Breast epithelium (tissue), 4 donors: ENCODE results near the gene MIER2. TPM values are rescaled to one million over a fixed set of nuclear protein-coding genes. Genes with fewer than 3 reads are reported as not detected.

ENCODE experiments used
- DNase-seq, 2 donors: peaks; one replicate each; pipeline ENCODE4 v3.0.0-alpha.2; 2019; ENCODE audit warnings: low spot score in 2 of 2
- H3K27ac ChIP-seq, 2 donors: fragments of 200-600 bp; sonication (generic) in 1 of 2; one replicate each; pipeline ENCODE4 v1.5.1; 2016 to 2019; ENCODE audit warnings: mild to moderate bottlenecking in 1 of 2
- H3K27me3 ChIP-seq, 2 donors: fragments of 200-600 bp; sonication (generic) in 1 of 2; one replicate each; pipeline versions ENCODE4 v1.5.1 to v1.6.0; 2017 to 2019; ENCODE audit warnings: control low read depth in 1 of 2, mild to moderate bottlenecking in 1 of 2
- H3K36me3 ChIP-seq: fragments of 200-600 bp; one replicate; pipeline ENCODE4 v1.5.1; 2019
- H3K4me1 ChIP-seq, 2 donors: fragments of 200-600 bp; sonication (generic); one replicate each; pipeline ENCODE4 v1.5.1; 2016 to 2019; ENCODE audit warnings: control low read depth in 1 of 2
- H3K4me3 ChIP-seq, 3 donors: fragments of 200-600 bp; sonication (generic); 1 replicate in 2 of 3; 2 replicates in 1 of 3; pipeline ENCODE4 v1.5.1; 2016 to 2019; ENCODE audit warnings: mild to moderate bottlenecking in 3 of 3, moderate library complexity in 2 of 3
- H3K9me3 ChIP-seq, 2 donors: fragments of 200-600 bp; sonication (generic) in 1 of 2; one replicate each; pipeline ENCODE4 v1.5.1; 2016 to 2019; ENCODE audit warnings: control low read depth in 1 of 2
- CTCF ChIP-seq, 3 donors: fragments of 450-650 bp; IDR thresholded peaks; one replicate each; pipeline ENCODE4 v1.5.1; 2016 to 2017; ENCODE audit warnings: antibody characterized with exemption in 3 of 3, mild to moderate bottlenecking in 3 of 3, moderate library complexity in 3 of 3
- POLR2A ChIP-seq: fragments of 450-650 bp; IDR thresholded peaks from one replicate; pipeline ENCODE4 v1.6.1; 2016; ENCODE audit warnings: antibody characterized with exemption, mild to moderate bottlenecking, moderate library complexity
- POLR2AphosphoS5 ChIP-seq, 3 donors: sonication (generic); formaldehyde crosslinking; IDR thresholded peaks; one replicate each; pipeline ENCODE4 v1.6.1; 2017; ENCODE audit warnings: antibody characterized with exemption in 3 of 3
- intact Hi-C: fragments of 100-400 bp; cut with DNase I; formaldehyde crosslinking; loops from one replicate; pipeline ENCODE4 v1.15.1; 2023; ENCODE audit warnings: low total_unique reads
- total RNA-seq, 3 donors: library from RNA; depleted of rRNA; stranded (reverse); fragments of >200 nt; gene quantifications; one replicate each; pipeline ENCODE4 v1.1.0, GENCODE V29; 2016

The MIER2 gene
- total RNA-seq, 3 donors from 2014 or later = 5.4 to 17.0 (median 12.8) TPM

DNA sequence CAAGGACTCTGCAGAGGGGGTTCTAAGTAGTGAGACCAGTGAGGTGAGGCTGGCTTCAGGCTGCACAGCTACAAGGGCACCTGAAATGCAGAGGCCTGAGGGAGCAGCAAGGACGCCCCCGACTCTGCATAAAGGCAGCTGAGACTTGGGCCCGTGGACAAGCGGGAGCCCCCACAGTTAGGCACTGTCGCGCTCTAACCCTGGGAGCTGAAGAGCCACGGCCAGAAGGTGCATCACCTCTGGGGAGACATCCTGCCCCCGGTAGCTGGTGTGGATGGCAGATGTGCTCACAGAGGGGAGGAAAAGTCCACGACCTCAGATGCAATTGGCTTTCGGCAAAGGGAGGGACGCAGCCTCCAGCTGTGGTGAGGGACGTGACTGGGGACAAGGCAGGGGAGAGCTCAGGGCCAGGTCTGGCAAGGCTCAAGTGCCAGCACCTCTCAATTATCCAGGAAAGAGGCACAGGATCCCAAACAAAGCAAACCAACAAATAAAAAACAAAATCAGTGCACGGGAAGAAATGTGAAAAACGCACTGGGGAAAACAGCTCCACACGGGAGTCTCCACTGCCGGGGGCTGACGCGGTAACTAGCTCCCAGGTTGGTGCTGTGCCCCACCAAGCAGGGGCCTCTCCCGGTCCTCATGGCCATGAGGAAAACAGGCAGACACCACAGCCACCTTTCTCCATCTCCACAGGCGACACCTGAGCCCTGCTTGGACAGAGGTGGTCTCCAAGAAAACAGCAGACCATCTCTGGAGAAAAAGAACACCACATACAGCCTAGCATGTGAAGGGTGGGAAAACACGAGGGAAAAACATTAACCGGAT lies 30.4 kb downstream of the MIER2 start:
- no peak overlapping the region for H3K4me3 ChIP-seq
- intact Hi-C loops = no loop called here
- TF ChIP-seq CTCF (IDR thresholded peaks at IDR 0.05) (no peak), POLR2A (no peak), POLR2AphosphoS5 (IDR thresholded peaks at IDR 0.05) (no peak)
- no peaks in the 10 kb centered on the region for H3K36me3 ChIP-seq
- no peak for DNase-seq
- no peak overlapping the region for H3K27ac ChIP-seq
- H3K27me3 ChIP-seq = no peaks in the 10 kb centered on the region
- H3K4me1 ChIP-seq = no peaks in the 10 kb centered on the region
- H3K9me3 ChIP-seq = no peaks in the 10 kb centered on the region

DNA sequence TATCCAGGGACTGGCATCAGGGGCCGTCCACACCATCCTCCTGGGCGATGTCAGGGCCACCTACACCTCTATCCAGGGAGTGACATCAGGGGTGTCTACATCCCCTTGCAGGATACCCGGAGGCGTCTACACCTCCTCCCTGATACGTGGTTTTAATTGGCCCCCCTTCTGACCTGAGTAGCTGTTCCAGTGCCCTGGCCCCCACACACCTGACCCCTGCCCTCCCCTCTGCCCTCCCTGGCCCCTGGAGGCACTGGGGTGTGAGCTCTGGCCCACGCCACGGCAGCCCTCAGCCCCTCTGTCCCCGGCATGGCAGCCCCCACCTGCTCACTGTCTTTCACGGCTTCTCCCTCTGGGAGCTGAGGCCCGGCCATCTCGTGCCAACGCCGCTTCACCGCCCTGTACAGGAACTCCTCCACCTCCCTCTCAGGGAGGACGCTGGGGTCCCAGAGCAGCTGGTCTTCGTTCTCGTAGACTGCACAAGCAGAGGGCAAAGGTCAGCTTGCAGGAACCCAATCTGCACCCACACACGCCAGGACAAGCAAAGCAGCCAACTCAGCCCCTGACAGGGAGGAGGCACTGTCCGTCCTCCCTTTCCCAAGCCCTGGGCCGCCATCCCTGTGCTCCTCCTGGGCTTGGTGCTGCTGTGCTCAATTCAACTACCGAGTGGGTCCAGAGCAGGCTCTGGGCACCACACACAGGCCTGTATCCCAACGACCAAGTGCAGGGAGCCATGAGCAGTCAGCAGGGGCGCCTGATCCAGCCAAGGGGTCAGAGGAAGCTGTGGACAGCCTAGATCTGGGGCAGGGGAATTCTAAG lies 31.2 kb downstream of the MIER2 start:
- DNase-seq = no peak
- TF ChIP-seq CTCF (IDR thresholded peaks at IDR 0.05) = no peak
- TF ChIP-seq POLR2AphosphoS5 (IDR thresholded peaks at IDR 0.05) = no peak
- no peak for TF ChIP-seq POLR2A
- no peaks in the 10 kb centered on the region for H3K27me3 ChIP-seq
- H3K4me1 ChIP-seq = no peaks in the 10 kb centered on the region
- no peaks in the 10 kb centered on the region for H3K9me3 ChIP-seq
- no peak overlapping the region for H3K4me3 ChIP-seq
- H3K36me3 ChIP-seq = no peaks in the 10 kb centered on the region
- intact Hi-C loops = no loop called here
- peak overlapping the region in 1 of 2 donors; percentile 7 for H3K27ac ChIP-seq

- H3K36me3 ChIP-seq = no peaks in the 10 kb centered on the region
- intact Hi-C loops = no loop called here
- peak overlapping the region in 1 of 2 donors; percentile 38 for H3K27ac ChIP-seq
- peak overlapping the region; percentile 24 to 34 (median 29) for H3K4me3 ChIP-seq
- no peaks in the 10 kb centered on the region for H3K27me3 ChIP-seq
- TF ChIP-seq POLR2A (no peak), POLR2AphosphoS5 (IDR thresholded peaks at IDR 0.05) (no peak), CTCF (IDR thresholded peaks at IDR 0.05) (no peak)
- DNase-seq = no peak
- H3K9me3 ChIP-seq = no peaks in the 10 kb centered on the region
- no peaks in the 10 kb centered on the region for H3K4me1 ChIP-seq
Measured at GRCh38 chr19:311813-312261, 32.8 kb downstream of the MIER2 start.

GRCh38 chr19:310781-311496 lies 33.7 kb downstream of the MIER2 start:
- no peak overlapping the region for H3K27ac ChIP-seq
- no peak for DNase-seq
- peaks cover 7% of the 10 kb centered on the region for H3K36me3 ChIP-seq
- no peaks in the 10 kb centered on the region for H3K9me3 ChIP-seq
- peak overlapping the region; percentile 24 to 34 (median 29) for H3K4me3 ChIP-seq
- TF ChIP-seq POLR2AphosphoS5 (IDR thresholded peaks at IDR 0.05) = no peak
- no peak for TF ChIP-seq POLR2A
- no peak for TF ChIP-seq CTCF (IDR thresholded peaks at IDR 0.05)
- no peaks in the 10 kb centered on the region for H3K4me1 ChIP-seq
- H3K27me3 ChIP-seq = no peaks in the 10 kb centered on the region
- intact Hi-C loops = no loop called here
